NCI-H1436 treated with DMSO at 0.1 percent for 48 hours (cell line): ENCODE data around the gene EIF3D.
A peak's percentile ranks its signal among the peaks of the same experiment; 100 is the strongest.

ENCODE experiments used
- DNase-seq: peaks from one replicate; lab custom pipeline; 2025; lab: John Stamatoyannopoulos, UW

EIF3D gene

DNA sequence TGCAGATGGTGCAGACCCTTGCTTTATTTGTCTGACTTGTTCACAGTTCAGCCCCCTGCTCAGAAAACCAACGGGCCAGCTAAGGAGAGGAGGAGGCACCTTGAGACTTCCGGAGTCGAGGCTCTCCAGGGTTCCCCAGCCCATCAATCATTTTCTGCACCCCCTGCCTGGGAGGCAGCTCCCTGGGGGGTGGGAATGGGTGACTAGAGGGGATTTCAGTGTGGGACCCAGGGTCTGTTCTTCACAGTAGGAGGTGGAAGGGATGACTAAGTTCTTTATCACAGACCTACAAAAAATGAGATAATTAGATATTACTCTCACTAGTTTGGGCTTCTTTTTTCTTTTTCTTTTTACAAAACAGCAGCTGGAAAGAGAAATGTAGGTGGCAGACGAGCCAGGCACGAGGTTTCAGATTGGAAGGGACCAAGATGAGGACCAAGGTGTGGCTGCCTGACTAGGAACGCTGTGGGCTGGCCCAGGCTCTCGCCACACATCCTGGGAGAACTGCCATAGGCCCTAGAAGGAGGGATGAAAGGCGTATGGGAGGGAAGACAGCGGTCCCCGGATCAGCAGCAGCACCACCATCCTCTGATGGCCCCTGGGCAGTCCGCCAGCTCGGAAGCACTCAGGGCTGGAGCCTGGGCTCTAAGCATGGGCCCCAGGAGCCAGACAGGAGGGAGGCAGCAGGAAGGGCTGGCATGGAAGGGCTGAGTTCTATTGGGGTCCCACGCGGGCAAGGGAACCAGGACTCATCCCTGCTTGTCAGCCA lies 61.7 kb downstream of the EIF3D start:
- no peak for DNase-seq

GRCh38 chr22:36466258-36466657 lies 62.7 kb downstream of the EIF3D start:
- no peak for DNase-seq

DNA sequence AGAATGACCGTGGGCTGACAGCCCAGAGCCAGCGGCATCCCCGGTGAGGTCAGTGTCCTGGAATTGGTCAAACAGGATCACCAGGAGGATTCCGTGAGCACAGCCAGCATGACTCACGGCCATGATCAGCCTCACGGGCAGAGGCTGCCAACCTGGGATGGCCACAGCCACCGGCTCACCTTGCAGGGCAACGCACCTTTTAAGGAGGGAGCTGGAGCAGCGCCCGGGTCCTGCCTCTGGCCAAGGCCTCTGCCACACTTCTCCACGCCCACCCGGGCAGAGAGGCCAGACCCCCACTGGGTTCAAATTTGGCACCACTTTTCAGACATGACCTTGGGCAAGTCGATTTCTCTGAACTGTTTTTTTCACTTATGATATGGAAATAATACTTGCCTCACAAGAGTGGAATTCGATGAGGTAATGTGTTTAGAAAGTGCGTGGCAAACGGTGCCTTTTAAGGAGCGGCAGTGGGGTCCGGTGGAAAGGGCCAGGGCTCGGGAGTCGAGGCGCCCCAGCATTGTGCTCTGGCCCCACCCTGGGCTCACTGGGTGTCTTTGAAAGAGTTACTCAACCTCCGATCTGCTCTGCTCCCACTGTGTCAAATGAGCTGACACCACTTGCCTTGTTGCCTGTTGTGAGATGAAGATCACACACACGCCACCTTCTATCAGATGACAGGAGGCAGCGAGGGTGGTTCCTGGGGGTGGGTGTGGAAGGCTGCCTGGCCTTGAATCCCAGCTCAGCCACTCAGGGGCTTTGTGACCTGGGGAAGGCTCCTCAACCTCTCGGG lies 63.5 kb downstream of the EIF3D start:
- DNase-seq: no peak

DNA sequence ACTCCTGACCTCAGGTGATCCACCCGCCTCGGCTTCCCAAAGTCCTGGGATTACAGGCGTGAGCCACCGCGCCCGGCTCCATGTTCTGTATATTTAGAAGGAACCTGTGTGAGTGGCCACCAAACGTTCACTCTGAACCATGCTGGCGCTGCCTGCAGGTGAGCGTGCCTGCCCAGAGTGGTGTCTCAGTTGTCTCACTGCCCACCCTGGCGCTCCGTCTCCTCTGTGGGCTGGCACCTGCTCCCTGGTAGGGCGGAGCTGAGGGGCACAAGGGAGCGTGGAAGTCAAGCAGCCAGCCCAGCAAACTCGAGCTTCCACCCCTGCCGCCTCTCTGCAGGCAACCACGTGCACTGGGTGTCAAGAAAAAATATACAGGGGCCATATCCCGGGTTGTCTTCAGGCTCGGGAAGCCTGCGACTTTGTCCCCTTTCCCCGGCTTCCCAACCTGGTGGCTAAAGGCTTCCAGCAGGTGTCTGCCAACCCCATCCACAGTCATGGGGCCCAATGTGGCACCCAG lies 64.2 kb downstream of the EIF3D start:
- DNase-seq: no peak

DNA sequence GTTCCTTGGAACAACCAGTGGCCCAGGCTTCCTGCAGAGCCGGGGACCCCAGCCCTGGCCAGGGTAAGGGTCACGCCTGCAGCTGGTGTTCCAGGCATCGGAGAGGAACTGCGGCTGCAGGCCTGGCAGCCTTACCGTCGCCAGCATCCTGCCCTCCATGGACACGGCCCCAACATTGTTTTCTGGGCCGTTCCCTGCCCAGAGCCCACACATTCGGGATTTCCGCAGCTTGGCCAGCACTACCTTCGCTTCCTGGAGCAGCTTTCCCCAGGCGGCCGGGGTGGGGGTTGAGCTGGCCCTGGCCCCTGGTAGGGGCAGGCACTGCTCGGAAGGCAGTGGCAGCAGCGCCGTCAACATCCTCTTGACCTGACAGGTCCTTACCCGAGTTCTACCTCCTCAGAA lies 65.2 kb downstream of the EIF3D start:
- DNase-seq: no peak

DNA sequence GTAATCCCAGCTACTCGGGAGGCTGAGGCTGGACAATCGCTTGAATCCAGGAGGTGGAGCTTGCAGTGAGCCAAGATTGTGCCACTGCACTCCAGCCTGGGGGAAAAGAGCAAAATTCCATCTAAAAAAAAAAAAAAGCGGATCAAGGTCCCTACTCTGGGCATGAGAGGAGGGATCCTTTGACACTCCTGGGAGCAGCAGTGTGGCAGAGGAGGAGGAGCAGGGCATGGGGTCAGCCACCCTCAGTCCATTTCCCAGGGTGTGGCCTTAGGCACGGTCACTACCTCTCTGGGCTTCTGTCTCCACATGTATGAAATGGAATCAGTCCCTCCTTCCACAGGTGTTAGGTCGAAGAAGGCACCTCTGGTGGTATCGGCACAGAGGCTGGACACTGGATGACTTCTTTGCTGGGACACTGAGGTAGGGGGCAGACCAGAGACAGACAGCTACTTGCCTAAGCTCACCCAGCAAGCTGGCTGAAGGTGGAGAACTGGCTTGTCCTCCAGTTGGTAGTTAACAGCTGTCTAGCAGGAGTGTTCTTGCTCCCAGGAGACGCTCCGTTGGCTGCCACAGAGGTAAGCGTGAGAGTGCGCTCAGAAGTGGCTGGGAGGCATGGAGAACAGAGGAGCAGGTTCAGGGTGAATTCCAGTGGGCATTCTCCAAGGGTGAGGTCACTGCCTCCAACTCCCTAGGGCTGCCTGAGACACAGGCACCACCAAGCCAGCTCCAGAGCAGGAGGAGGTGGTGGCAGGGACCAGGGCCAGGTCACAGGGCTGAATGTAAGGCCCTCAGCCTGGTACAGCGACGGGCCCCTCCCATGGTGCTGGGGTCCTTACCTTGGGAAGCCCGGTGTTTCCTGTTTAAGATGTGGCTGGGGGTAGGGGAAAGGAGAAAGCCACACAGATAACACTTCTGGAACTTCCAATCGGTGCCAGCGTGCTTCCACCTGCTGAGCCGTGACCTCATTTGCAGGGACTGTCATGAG lies 67.0 kb downstream of the EIF3D start:
- DNase-seq: peak; percentile 30
